C4-2B (cell line): ENCODE results near the gene PLK1.

Experiments used
- CTCF ChIP-seq: fragments of 450-650 bp; conservative IDR thresholded peaks from 2 replicates; pipeline ENCODE4 v1.5.1; 2017; ENCODE audit warnings: mild to moderate bottlenecking
- ZFX ChIP-seq: fragments of 450-650 bp; IDR thresholded peaks from 2 replicates; pipeline ENCODE4 v1.6.1; 2017

GRCh38 chr16:23739516-23739915 is 60.8 kb downstream of the PLK1 start:
- TF ChIP-seq CTCF, result no peak
- TF ChIP-seq ZFX, result no peak
